Breast epithelium (tissue), 3 donors: ENCODE measurements around the gene AGBL1.

Experiments
- POLR2A ChIP-seq: fragments of 450-650 bp; IDR thresholded peaks from one replicate; pipeline ENCODE4 v1.6.1; 2016; ENCODE audit warnings: antibody characterized with exemption, mild to moderate bottlenecking, moderate library complexity
- TF ChIP-seq, protein P1 (sequence below), 3 donors: fragments of 450-650 bp; IDR thresholded peaks; one replicate each; pipeline ENCODE4 v1.5.1; 2016 to 2017; ENCODE audit warnings: antibody characterized with exemption in 3 of 3, mild to moderate bottlenecking in 3 of 3, moderate library complexity in 3 of 3

- TF ChIP-seq, protein P1, sequence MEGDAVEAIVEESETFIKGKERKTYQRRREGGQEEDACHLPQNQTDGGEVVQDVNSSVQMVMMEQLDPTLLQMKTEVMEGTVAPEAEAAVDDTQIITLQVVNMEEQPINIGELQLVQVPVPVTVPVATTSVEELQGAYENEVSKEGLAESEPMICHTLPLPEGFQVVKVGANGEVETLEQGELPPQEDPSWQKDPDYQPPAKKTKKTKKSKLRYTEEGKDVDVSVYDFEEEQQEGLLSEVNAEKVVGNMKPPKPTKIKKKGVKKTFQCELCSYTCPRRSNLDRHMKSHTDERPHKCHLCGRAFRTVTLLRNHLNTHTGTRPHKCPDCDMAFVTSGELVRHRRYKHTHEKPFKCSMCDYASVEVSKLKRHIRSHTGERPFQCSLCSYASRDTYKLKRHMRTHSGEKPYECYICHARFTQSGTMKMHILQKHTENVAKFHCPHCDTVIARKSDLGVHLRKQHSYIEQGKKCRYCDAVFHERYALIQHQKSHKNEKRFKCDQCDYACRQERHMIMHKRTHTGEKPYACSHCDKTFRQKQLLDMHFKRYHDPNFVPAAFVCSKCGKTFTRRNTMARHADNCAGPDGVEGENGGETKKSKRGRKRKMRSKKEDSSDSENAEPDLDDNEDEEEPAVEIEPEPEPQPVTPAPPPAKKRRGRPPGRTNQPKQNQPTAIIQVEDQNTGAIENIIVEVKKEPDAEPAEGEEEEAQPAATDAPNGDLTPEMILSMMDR (IDR thresholded peaks at IDR 0.05): no peak
- TF ChIP-seq POLR2A: no peak
Observed at GRCh38 chr15:86863226-86863915, 783.7 kb downstream of the AGBL1 start.
